K562 (cell line): ENCODE measurements around the gene ANKFN1.

Experiments used
- CEBPB ChIP-seq: fragments of 450-650 bp; IDR thresholded peaks from 2 replicates; pipeline ENCODE4 v1.6.1; 2016; ENCODE audit warnings: missing genetic modification characterization, missing compliant biosample characterization
- CTCF ChIP-seq, 3 experiments: IDR thresholded peaks in 2 of 3; conservative IDR thresholded peaks in 1 of 3; 2 replicates each; pipeline ENCODE4 v1.5.1; 2011 to 2012; ENCODE audit warnings: low read length in 3 of 3, mild to moderate bottlenecking in 3 of 3, control low read depth in 2 of 3, improper control_type of control experiment in 1 of 3, inconsistent platforms in 1 of 3, low read depth in 1 of 3, mixed read lengths in 1 of 3, moderate library complexity in 1 of 3; ENCODE audit not compliant: insufficient read depth in 2 of 3
- GTF2F1 ChIP-seq: IDR thresholded peaks from 2 replicates; pipeline ENCODE4 v1.6.1; 2011; ENCODE audit warnings: low read depth, low read length, improper control_type of control experiment
- HCFC1 ChIP-seq: IDR thresholded peaks from 2 replicates; pipeline ENCODE4 v1.6.1; 2012; ENCODE audit warnings: low read depth, low read length, improper control_type of control experiment
- L3MBTL2 ChIP-seq: fragments of 450-650 bp; IDR thresholded peaks from 2 replicates; pipeline ENCODE4 v1.6.1; 2016; ENCODE audit warnings: mild to moderate bottlenecking, moderate library complexity
- MLLT1 ChIP-seq, 2 experiments: fragments of 450-650 bp; IDR thresholded peaks; 2 replicates each; pipeline ENCODE4 v1.6.1; 2016
- MNT ChIP-seq, 2 experiments: fragments of 450-650 bp; conservative IDR thresholded peaks; 2 replicates each; pipeline ENCODE4 v1.6.1; 2017; ENCODE audit warnings: mild to moderate bottlenecking in 2 of 2, moderate library complexity in 2 of 2
- NR1H2 ChIP-seq: sonication (generic); formaldehyde crosslinking; IDR thresholded peaks from 2 replicates; pipeline ENCODE4 v1.4.0; 2020; ENCODE audit warnings: mild to moderate bottlenecking, missing genetic modification reagents
- PML ChIP-seq: IDR thresholded peaks from 2 replicates; pipeline ENCODE4 v1.6.1; 2012; ENCODE audit warnings: low read length, inconsistent platforms

GRCh38 chr17:56169621-56170020, 16.3 kb downstream of the ANKFN1 start:
- TF ChIP-seq HCFC1 (no peak), PML (no peak), CEBPB (no peak), GTF2F1 (no peak), MLLT1 (IDR thresholded peaks at IDR 0.05) (no peak), MNT (conservative IDR thresholded peaks at IDR 0.05) (no peak), CTCF (IDR thresholded peaks at IDR 0.05 in 2 of 3, conservative IDR thresholded peaks at IDR 0.05 in 1 of 3; ENCODE audit: insufficient read depth in 2 of 3, low read depth in 1 of 3, low read length in 3 of 3) (no peak), L3MBTL2 (no peak), NR1H2 (CRISPR knock-in tag) (no peak)
